MM.1S (cell line): ENCODE data around the gene ABCC9.

Source experiments
- DNase-seq: peaks from one replicate; pipeline ENCODE4 v3.0.0-alpha.2; 2015
- H2AFZ ChIP-seq: fragments of 300-600 bp; sonication (generic); 2 replicates; pipeline ENCODE4 v1.6.0; 2016; ENCODE audit warnings: antibody characterized with exemption, low read length
- H3F3A ChIP-seq: fragments of 300-600 bp; sonication (generic); 2 replicates; pipeline ENCODE4 v1.6.1; 2016; ENCODE audit warnings: mild to moderate bottlenecking, antibody characterized with exemption, low read length, moderate library complexity, mixed read lengths; ENCODE audit not compliant: insufficient read depth
- H3K27ac ChIP-seq: fragments of 300-600 bp; sonication (generic); 2 replicates; pipeline ENCODE4 v1.5.1; 2016; ENCODE audit warnings: mild to moderate bottlenecking, low read length
- H3K27me3 ChIP-seq: fragments of 300-600 bp; sonication (generic); replicated peaks from 2 replicates; pipeline ENCODE4 v1.6.0; 2016; ENCODE audit warnings: low read length; ENCODE audit not compliant: insufficient read depth
- H3K36me3 ChIP-seq: fragments of 300-600 bp; sonication (generic); replicated peaks from 2 replicates; pipeline ENCODE4 v1.6.1; 2016; ENCODE audit warnings: mild to moderate bottlenecking, low read length, mixed read lengths; ENCODE audit not compliant: insufficient read depth
- H3K4me1 ChIP-seq: fragments of 300-600 bp; sonication (generic); 2 replicates; pipeline ENCODE4 v1.6.1; 2016; ENCODE audit warnings: low read length, mixed read lengths
- H3K4me2 ChIP-seq: fragments of 300-600 bp; sonication (generic); 2 replicates; pipeline ENCODE4 v1.6.0; 2016; ENCODE audit warnings: low read depth, low read length
- H3K4me3 ChIP-seq: fragments of 300-600 bp; sonication (generic); 2 replicates; pipeline ENCODE4 v1.5.1; 2016; ENCODE audit warnings: low read length, mixed read lengths
- H3K79me2 ChIP-seq: fragments of 300-600 bp; sonication (generic); 2 replicates; pipeline ENCODE4 v1.6.1; 2016; ENCODE audit warnings: mixed run types, low read length, mixed read lengths
- H3K9ac ChIP-seq: fragments of 300-600 bp; sonication (generic); 2 replicates; pipeline ENCODE4 v1.6.1; 2016; ENCODE audit warnings: low read length, mixed read lengths
- H3K9me2 ChIP-seq: fragments of 300-600 bp; sonication (generic); replicated peaks from 2 replicates; pipeline ENCODE4 v1.6.1; 2016; ENCODE audit warnings: mild to moderate bottlenecking, low read length, mixed read lengths; ENCODE audit not compliant: insufficient read depth
- H3K9me3 ChIP-seq: fragments of 300-600 bp; sonication (generic); replicated peaks from 2 replicates; pipeline ENCODE4 v1.6.1; 2016; ENCODE audit warnings: mild to moderate bottlenecking, low read length, mixed read lengths; ENCODE audit not compliant: insufficient read depth
- H4K20me1 ChIP-seq: fragments of 300-600 bp; sonication (generic); 2 replicates; pipeline ENCODE4 v1.6.1; 2016; ENCODE audit warnings: mild to moderate bottlenecking, low read length, moderate library complexity, mixed read lengths; ENCODE audit not compliant: insufficient read depth
- CTCF ChIP-seq: fragments of 300-600 bp; sonication (generic); IDR thresholded peaks from 2 replicates; pipeline ENCODE4 v1.5.1; 2016; ENCODE audit warnings: antibody characterized with exemption, low read length, mixed read lengths
- EZH2 ChIP-seq: fragments of 300-600 bp; sonication (generic); optimal IDR thresholded peaks from 2 replicates; pipeline ENCODE3; 2017; ENCODE audit warnings: low read depth, mild to moderate bottlenecking, antibody characterized with exemption, low read length, mixed read lengths
- EZH2phosphoT487 ChIP-seq: fragments of 300-600 bp; sonication (generic); IDR thresholded peaks from 2 replicates; pipeline ENCODE4 v1.6.1; 2018; ENCODE audit warnings: antibody characterized with exemption, low read length

ABCC9 gene

GRCh38 chr12:21764065-21764464 is 177.2 kb downstream of the ABCC9 start:
- Histone ChIP-seq H3K9me3 (no peaks in the 10 kb centered on the region), H3K4me2 (no peak overlapping the region), H3K27ac (no peak overlapping the region), H3K4me1 (no peaks in the 10 kb centered on the region), H3K36me3 (no peaks in the 10 kb centered on the region), H4K20me1 (no peaks in the 10 kb centered on the region), H3K4me3 (no peak overlapping the region), H3K9ac (no peak overlapping the region), H3K79me2 (no peaks in the 10 kb centered on the region), H3F3A (no peaks in the 10 kb centered on the region), H2AFZ (no peak overlapping the region), H3K27me3 (no peaks in the 10 kb centered on the region), H3K9me2 (no peaks in the 10 kb centered on the region)
- no peak for DNase-seq
- TF ChIP-seq CTCF (no peak), EZH2phosphoT487 (no peak), EZH2 (no peak)

- Histone ChIP-seq H4K20me1 (no peaks in the 10 kb centered on the region), H3K9ac (no peak overlapping the region), H3K27me3 (no peaks in the 10 kb centered on the region), H3K27ac (no peak overlapping the region), H3K4me1 (no peaks in the 10 kb centered on the region), H3F3A (no peaks in the 10 kb centered on the region), H3K9me2 (no peaks in the 10 kb centered on the region), H3K4me2 (no peak overlapping the region), H3K79me2 (no peaks in the 10 kb centered on the region), H3K9me3 (no peaks in the 10 kb centered on the region), H2AFZ (no peak overlapping the region), H3K36me3 (no peaks in the 10 kb centered on the region), H3K4me3 (no peak overlapping the region)
- DNase-seq, result no peak
- TF ChIP-seq CTCF (no peak), EZH2 (no peak), EZH2phosphoT487 (no peak)
Observed at GRCh38 chr12:21763531-21763930, 177.7 kb downstream of the ABCC9 start.

- no peaks in the 10 kb centered on the region for H3K4me1 ChIP-seq
- H3F3A ChIP-seq, result no peaks in the 10 kb centered on the region
- no peaks in the 10 kb centered on the region for H3K9me2 ChIP-seq
- no peaks in the 10 kb centered on the region for H3K9me3 ChIP-seq
- TF ChIP-seq CTCF, result no peak
- no peak for TF ChIP-seq EZH2
- no peak for TF ChIP-seq EZH2phosphoT487
- no peak overlapping the region for H3K9ac ChIP-seq
- no peak overlapping the region for H2AFZ ChIP-seq
- H3K79me2 ChIP-seq, result no peaks in the 10 kb centered on the region
- no peaks in the 10 kb centered on the region for H3K36me3 ChIP-seq
- H3K4me3 ChIP-seq, result no peak overlapping the region
- DNase-seq, result no peak
- no peak overlapping the region for H3K27ac ChIP-seq
- no peak overlapping the region for H3K4me2 ChIP-seq
- H4K20me1 ChIP-seq, result no peaks in the 10 kb centered on the region
- no peaks in the 10 kb centered on the region for H3K27me3 ChIP-seq
Observed at GRCh38 chr12:21759737-21760136, 181.5 kb downstream of the ABCC9 start.
